ENCODE data around the gene MET. TPM values are rescaled to one million over a fixed set of nuclear protein-coding genes. Genes with fewer than 3 reads are reported as not detected.
A peak's percentile ranks its signal among the peaks of the same experiment; 100 is the strongest.

MET gene
- total and polyA plus RNA-seq, 2 of the 13 experiments (the other 11 are each of a cell fraction or from before 2014, with no cell fraction given), result 21.8 to 31.5 TPM

- no peak; a peak in 1 of 4 replicates for TF ChIP-seq HMGXB4 (CRISPR knock-in tag; IDR thresholded peaks at IDR 0.05; ENCODE audit: borderline replicate concordance in 1 of 2, low read depth in 1 of 2)
- TF ChIP-seq USF2 (IDR thresholded peaks at IDR 0.05; ENCODE audit: low read depth, low read length), result no peak
- no peak for TF ChIP-seq USF2 (CRISPR knock-in tag; IDR thresholded peaks at IDR 0.05; ENCODE audit: borderline replicate concordance)
- TF ChIP-seq ZNF646 (CRISPR knock-in tag; IDR thresholded peaks at IDR 0.05), result no peak
- peak; percentile 95 for TF ChIP-seq ARID5B (CRISPR knock-in tag; IDR thresholded peaks at IDR 0.05)
- TF ChIP-seq MED8 (CRISPR knock-in tag; IDR thresholded peaks at IDR 0.05; ENCODE audit: insufficient replicate concordance), result no peak
- TF ChIP-seq SNAI1 (CRISPR knock-in tag; IDR thresholded peaks at IDR 0.05; ENCODE audit: borderline replicate concordance), result no peak
- no peak for TF ChIP-seq ZNF275 (CRISPR knock-in tag; IDR thresholded peaks at IDR 0.05; ENCODE audit: borderline replicate concordance)
- TF ChIP-seq ATF1 (CRISPR knock-in tag; IDR thresholded peaks at IDR 0.05), result no peak
Observed at GRCh38 chr7:116806046-116806944, 134.3 kb downstream of the MET start (continued).

Data from HepG2 (cell line).